A549 (cell line): ENCODE measurements around the gene IGFN1.

ENCODE experiments used
- CHD2 ChIP-seq: fragments of 150-350 bp; IDR thresholded peaks from 2 replicates; pipeline ENCODE4 v1.6.1; 2014; ENCODE audit warnings: low read length; ENCODE audit not compliant: partially characterized antibody
- EP300 ChIP-seq, 2 experiments: fragments of >200 bp; sonication (Bioruptor Twin); formaldehyde crosslinking; IDR thresholded peaks; 2 replicates in 1 of 2; 3 replicates in 1 of 2; pipeline ENCODE4 v1.6.1; 2016 to 2017
- ESRRA ChIP-seq: fragments of 150-350 bp; IDR thresholded peaks from 2 replicates; pipeline ENCODE4 v1.6.1; 2014; ENCODE audit warnings: mild to moderate bottlenecking, low read length, borderline replicate concordance
- JUNB ChIP-seq: fragments of >200 bp; sonication (Bioruptor Twin); formaldehyde crosslinking; IDR thresholded peaks from 2 replicates; pipeline ENCODE4 v1.6.1; 2016
- MAX ChIP-seq: IDR thresholded peaks from 2 replicates; pipeline ENCODE4 v1.6.1; 2012
- MYC ChIP-seq: IDR thresholded peaks from 2 replicates; pipeline ENCODE4 v1.6.1; 2012; ENCODE audit warnings: mild to moderate bottlenecking, inconsistent platforms, low read length, improper control_type of control experiment, borderline replicate concordance
- NFE2L2 ChIP-seq: fragments of 150-350 bp; conservative IDR thresholded peaks from 2 replicates; pipeline ENCODE4 v1.6.1; 2014; ENCODE audit warnings: low read length
- POLR2A ChIP-seq: IDR thresholded peaks from 2 replicates; pipeline ENCODE4 v1.6.1; 2012; ENCODE audit warnings: mild to moderate bottlenecking, low read length
- RAD21 ChIP-seq, 2 experiments: fragments of >200 bp in 1 of 2; sonication (Bioruptor Twin) in 1 of 2; formaldehyde crosslinking in 1 of 2; IDR thresholded peaks in 1 of 2; conservative IDR thresholded peaks in 1 of 2; 2 replicates in 1 of 2; 3 replicates in 1 of 2; pipeline ENCODE4 v1.6.1; 2012 to 2018; ENCODE audit warnings: inconsistent platforms in 1 of 2
- TF ChIP-seq, protein P1 (sequence below): fragments of >200 bp; sonication (Bioruptor Twin); formaldehyde crosslinking; IDR thresholded peaks from 3 replicates; pipeline ENCODE4 v1.5.1; 2016
- TF ChIP-seq, protein P2 (sequence below): IDR thresholded peaks from 2 replicates; pipeline ENCODE4 v1.6.1; 2012; ENCODE audit warnings: low read depth, borderline replicate concordance

DNA sequence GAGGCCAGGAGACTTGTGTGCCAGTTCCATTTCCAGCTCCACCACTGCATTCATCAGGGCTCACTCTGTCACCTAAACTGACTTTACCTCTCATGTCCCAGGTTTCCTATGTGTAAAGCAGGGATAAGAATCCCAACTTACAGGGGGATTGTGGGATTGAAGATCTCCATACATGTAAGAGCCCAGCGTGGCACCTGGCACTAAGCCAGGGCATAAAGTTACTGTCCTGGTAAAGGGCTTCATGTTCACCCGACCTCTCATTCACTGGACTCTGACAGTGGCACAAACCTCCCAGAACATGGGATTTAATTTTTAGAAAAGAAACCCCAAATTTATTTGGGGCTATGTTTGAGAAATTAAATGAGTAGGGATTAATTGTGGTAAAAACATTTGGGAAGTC, 8.9 kb upstream of the IGFN1 start:
- TF ChIP-seq MYC (no peak), POLR2A (no peak), MAX (no peak), NFE2L2 (no peak), ESRRA (no peak), RAD21 (conservative IDR thresholded peaks at IDR 0.05 in 1 of 2, IDR thresholded peaks at IDR 0.05 in 1 of 2) (no peak), EP300 (IDR thresholded peaks at IDR 0.05) (no peak), CHD2 (no peak), JUNB (no peak)
- TF ChIP-seq, protein P1, sequence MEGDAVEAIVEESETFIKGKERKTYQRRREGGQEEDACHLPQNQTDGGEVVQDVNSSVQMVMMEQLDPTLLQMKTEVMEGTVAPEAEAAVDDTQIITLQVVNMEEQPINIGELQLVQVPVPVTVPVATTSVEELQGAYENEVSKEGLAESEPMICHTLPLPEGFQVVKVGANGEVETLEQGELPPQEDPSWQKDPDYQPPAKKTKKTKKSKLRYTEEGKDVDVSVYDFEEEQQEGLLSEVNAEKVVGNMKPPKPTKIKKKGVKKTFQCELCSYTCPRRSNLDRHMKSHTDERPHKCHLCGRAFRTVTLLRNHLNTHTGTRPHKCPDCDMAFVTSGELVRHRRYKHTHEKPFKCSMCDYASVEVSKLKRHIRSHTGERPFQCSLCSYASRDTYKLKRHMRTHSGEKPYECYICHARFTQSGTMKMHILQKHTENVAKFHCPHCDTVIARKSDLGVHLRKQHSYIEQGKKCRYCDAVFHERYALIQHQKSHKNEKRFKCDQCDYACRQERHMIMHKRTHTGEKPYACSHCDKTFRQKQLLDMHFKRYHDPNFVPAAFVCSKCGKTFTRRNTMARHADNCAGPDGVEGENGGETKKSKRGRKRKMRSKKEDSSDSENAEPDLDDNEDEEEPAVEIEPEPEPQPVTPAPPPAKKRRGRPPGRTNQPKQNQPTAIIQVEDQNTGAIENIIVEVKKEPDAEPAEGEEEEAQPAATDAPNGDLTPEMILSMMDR = no peak
- TF ChIP-seq, protein P2, sequence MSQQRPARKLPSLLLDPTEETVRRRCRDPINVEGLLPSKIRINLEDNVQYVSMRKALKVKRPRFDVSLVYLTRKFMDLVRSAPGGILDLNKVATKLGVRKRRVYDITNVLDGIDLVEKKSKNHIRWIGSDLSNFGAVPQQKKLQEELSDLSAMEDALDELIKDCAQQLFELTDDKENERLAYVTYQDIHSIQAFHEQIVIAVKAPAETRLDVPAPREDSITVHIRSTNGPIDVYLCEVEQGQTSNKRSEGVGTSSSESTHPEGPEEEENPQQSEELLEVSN = no peak
